RCC 7860 (cell line): ENCODE results near the gene NHLRC4.
"Not testable (repeated sequence)": the region's sequence is repeated elsewhere in the genome, so short reads cannot be mapped to it uniquely, and the experiment has no call there.

Experiments
- DNase-seq: peaks from one replicate; pipeline ENCODE4 v3.0.0-alpha.2; 2015; ENCODE audit warnings: low spot score
- FAIRE-seq: peaks from 2 replicates; lab custom pipeline; 2012; peaks lifted over from hg19 to GRCh38; lab: Jason Lieb, UNC

Gene NHLRC4

GRCh38 chr16:595094-595528 lies 28.3 kb downstream of the NHLRC4 start:
- FAIRE-seq (no peak), DNase-seq (no peak)

- DNase-seq: no peak
- FAIRE-seq: no peak
These were observed 29.3 kb downstream of the NHLRC4 start for GRCh38 chr16:595942-596735.

DNA sequence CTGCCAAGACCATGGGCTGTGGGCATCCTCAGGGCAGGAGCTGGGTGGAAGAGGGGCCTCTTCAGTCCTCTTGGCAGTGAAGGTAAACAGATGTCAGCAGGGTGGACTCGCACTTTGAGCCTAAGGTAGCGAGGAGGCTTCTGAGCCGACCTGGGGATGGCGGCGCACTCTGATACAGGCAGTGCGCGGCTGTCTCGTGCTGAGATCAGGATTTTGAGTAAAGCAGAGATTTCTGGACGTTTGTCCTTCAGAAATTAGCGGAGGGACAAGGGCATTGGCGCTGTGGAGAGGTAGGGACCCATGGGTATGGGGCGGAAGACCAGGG lies 29.9 kb downstream of the NHLRC4 start:
- DNase-seq (no peak), FAIRE-seq (no peak)

DNA sequence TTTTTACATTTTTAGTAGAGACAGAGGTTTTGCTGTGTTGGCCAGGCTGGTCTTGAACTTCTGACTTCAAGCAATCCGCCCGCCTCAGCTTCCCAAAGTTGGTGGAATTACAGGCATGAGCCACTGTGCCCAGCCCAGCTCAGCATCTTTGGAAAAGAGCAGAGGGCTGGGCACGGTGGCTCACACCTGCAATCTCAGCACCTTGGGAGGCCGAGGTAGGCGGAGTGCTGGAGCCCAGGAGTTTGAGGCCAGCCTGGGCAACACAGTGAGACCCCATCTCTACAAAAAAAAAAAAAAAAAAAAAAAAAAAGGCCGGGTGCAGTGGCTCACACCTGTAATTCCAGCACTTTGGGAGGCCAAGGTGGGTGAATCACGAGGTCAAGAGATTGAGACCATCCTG lies 30.9 kb downstream of the NHLRC4 start:
- FAIRE-seq, DNase-seq: not testable (repeated sequence)

- no peak for FAIRE-seq
- no peak for DNase-seq
These were observed 32.3 kb downstream of the NHLRC4 start for GRCh38 chr16:598823-599739.

- no peak for DNase-seq
- no peak for FAIRE-seq
These were observed 34.0 kb downstream of the NHLRC4 start for GRCh38 chr16:600781-601180.

DNA sequence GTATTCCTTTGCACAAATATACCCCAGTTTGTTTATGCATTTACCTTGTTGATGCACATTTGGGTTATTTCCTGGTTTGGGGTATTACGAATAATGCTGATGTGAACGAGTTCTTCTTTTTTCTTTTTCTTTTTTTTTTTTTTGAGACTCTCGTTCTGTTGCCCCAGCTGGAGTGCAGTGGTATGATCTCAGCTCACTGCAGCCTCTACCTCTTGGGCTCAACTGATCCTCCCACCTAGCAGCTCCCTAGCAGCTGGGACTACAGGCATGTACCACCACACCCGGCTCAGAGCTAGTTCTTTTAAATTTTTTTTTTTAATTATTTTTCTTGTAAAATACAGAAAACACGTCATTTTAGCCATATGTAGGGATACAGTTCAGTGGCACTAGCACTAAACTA lies 37.1 kb downstream of the NHLRC4 start:
- FAIRE-seq: no peak
- DNase-seq: no peak

- FAIRE-seq (no peak), DNase-seq (no peak)
These were observed 40.0 kb downstream of the NHLRC4 start for GRCh38 chr16:606656-607307.

GRCh38 chr16:608019-608418 lies 41.2 kb downstream of the NHLRC4 start:
- FAIRE-seq: no peak
- DNase-seq: no peak

GRCh38 chr16:609316-609715 lies 42.5 kb downstream of the NHLRC4 start:
- DNase-seq (no peak), FAIRE-seq (no peak)

GRCh38 chr16:609984-610383 lies 43.2 kb downstream of the NHLRC4 start:
- DNase-seq: no peak
- no peak for FAIRE-seq

GRCh38 chr16:610513-611381 lies 43.9 kb downstream of the NHLRC4 start:
- no peak for FAIRE-seq
- DNase-seq: no peak

- no peak for FAIRE-seq
These were observed 48.3 kb downstream of the NHLRC4 start for GRCh38 chr16:615122-615521.

DNA sequence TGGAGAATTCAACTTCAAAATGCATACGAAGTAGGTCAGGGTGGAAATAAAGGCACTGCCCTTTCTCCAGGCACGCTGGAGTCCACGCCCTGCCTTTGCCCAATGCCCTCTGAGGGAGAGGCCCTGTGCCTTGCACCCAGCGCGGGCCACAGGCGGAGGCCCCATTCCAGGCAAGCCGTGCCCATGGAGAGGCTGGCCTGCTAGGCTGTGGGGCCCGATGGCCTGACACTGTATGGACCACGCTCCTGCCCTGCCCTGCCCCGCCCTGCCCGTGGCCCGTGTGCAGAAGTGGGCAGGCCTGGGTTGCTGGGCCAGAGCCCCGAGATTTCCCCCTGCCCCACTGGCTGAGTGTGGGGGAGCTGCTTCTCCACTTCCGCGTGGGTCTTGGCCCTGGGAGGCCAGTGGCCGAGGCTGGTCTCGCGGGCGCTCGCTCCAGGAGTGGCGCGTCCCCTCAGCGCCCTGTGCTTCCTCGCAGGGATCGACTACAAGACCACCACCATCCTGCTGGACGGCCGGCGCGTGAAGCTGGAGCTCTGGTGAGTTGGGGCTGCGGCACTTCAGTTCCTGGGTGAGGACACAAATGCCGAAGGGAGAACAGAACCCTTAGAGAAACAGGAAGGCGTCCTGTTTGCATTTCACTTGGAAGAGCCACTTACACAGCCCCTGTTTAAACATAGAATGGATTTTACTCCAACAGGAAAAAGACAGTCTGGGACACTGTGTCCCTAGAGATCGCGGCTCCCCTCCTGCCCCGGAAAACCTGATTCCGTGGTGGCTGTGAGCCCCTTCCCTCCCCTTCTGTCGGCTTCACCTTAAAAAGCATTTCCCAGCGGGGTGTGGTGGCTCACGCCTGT lies 50.2 kb downstream of the NHLRC4 start:
- FAIRE-seq: no peak
- DNase-seq: no peak

More at GRCh38 chr16:615122-615521, 48.3 kb downstream of the NHLRC4 start:
- DNase-seq: no peak

DNA sequence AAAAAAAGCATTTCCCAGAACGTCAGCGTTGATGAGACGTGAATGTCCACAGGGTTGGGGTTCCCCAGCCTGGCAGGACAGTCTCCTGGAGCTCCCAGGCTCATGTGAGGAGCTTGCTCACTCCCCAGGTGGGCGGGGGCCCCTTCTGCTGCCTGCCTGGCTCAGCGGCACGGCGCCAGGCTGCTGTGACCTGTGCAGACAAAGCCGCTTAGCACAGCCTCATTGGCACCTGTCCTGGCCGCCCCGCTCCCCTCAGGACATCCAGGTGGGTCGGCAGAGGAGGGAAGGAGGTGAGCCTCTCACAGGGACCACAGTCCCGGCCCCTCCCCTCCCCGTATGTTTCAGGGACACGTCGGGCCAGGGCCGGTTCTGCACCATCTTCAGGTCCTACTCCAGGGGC lies 51.0 kb downstream of the NHLRC4 start:
- FAIRE-seq (no peak), DNase-seq (no peak)
